GM20431 (cell line): ENCODE results near the gene FSTL3.
"Not testable (repeated sequence)": the region's sequence is repeated elsewhere in the genome, so short reads cannot be mapped to it uniquely, and the experiment has no call there.

Experiments
- in situ Hi-C: fragments of 300-500 bp; cut with MseI, MboI; formaldehyde crosslinking; loops from one replicate; pipeline ENCODE4 v1.15.0; 2020; ENCODE audit warnings: low sequenced_read_pairs; ENCODE audit not compliant: unreplicated experiment

The FSTL3 gene

DNA sequence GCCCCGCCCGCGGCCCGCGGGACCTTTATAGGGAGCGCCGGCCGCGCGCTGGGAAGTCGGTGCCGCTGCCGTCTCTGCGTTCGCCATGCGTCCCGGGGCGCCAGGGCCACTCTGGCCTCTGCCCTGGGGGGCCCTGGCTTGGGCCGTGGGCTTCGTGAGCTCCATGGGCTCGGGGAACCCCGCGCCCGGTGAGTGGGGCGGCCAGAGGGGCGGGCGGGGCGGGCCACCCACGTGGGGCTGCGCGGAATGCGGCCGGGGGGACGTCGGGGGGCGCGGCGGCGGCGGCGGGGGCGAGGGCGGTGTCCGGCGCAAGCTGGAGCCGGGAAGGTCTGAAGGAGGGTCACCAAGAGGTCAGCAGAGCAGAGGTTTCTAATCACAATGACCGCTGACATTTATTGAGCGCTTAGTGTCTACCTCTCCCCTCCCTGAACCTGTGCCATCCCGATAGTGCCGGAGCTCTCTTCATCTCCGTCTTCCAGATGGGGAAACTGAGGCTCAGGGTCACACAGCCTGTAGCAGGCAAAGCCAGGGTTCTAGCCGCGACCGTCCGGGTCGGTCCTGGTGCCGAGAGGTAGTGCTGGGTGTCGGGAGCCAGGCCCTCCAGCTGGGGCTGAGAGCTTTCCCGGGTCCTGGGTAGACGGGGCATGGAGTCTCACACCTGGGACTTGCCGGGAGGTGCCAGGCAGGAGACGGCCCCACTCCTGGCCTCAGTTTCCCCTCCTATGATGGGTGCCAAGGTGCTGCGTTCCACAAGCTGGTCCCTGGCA lies at the start of gene FSTL3:
Gene FSTL3 (plus strand): TSS at position 54 of the 767 bp plus-strand sequence. CDS start 32 bp downstream, at position 86.
- in situ Hi-C loops, result no loop called here

DNA sequence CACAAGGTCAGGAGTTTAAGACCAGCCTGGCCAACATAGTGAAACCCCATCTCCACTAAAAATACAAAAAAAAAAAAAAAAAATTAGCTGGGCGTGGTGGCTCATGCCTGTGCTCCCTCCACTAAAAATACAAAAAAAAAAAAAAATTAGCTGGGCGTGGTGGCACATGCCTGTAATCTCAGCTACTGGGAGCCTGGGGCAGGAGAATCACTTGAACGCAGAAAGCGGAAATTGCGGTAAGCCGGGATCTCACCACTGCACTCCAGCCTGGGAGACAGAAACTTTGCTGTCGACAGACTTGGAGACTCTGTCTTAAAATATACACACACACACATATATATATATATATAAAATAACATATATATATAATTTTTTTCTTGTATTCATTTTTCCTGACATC lies 49.6 kb upstream of the FSTL3 start:
- in situ Hi-C loops, result not testable (repeated sequence)

DNA sequence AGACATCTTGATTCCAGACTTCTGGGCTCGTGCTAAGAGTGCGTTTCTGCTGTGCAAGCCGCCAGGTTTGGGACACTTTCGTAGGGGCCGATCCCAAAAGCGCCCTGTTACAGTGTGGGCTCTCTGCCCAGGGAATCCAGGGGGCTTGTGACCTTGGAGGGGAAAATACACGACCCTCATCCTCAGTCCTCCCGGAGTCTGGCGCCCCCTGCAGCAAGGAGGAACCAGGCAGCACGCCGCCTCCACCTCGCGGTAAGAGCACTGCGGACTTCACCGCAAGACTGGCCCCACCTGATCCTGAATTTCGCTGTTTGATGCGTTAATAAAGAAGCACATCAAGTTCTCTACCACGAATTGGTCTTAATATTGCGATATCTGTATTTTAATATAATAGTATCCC lies 48.0 kb upstream of the FSTL3 start:
- in situ Hi-C loops, result no loop called here

DNA sequence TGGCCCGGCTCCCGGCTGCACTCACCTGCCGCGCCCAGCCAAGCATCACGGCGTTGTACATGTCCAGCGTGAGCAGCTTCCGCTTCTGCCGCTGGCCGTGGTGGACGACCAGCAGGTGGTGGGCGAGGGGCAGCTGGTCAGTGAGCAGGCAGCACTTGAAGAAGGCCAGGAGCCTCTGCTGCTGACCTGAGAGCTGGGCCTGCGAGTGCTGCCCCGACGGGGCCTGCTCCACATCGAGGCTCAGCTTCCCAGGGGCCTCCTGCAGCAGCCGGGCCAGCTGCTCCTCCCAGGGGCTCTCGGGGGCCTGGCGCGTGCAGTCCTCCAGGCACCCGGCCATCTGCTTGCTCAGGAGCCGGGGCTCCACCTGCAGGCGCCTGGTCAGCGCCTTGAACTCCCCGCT lies 46.7 kb upstream of the FSTL3 start:
- in situ Hi-C loops, result not testable (repeated sequence)

DNA sequence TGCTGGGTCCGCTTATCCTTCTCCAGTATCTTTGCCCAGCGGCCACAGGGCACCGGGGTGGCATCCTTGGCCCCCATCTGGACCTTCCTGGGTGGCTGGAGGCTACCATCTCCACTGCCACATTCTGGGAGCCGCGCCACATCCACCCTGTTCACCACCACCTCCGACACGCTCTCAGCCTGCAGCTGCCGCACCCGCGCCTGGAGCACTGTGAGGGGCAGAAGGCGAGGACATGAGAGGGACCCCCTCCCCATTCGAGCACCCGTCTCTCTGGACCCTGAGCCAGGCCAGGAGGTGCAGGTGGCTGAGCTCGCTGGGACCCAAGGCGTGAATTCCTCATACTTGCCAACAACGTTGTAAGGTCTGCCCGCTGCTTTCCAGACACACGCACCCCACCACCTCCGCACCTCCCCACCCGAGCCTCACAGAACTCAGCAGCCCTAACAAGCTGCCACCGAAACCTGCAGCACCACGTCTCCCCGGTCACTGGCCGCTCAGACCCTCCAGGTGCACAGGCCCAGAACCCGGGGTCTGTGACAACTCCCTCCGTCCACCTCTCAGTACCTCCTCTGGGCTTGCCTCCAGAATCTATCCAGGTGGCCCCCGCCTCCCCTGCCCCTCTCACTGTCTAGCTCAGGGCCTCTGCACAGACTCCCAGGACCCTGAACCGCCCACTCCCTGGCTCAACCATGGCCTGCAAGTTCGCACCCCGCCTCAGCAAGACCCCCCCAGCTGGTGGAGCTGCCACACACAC lies 46.1 kb upstream of the FSTL3 start:
- in situ Hi-C loops, result no loop called here

DNA sequence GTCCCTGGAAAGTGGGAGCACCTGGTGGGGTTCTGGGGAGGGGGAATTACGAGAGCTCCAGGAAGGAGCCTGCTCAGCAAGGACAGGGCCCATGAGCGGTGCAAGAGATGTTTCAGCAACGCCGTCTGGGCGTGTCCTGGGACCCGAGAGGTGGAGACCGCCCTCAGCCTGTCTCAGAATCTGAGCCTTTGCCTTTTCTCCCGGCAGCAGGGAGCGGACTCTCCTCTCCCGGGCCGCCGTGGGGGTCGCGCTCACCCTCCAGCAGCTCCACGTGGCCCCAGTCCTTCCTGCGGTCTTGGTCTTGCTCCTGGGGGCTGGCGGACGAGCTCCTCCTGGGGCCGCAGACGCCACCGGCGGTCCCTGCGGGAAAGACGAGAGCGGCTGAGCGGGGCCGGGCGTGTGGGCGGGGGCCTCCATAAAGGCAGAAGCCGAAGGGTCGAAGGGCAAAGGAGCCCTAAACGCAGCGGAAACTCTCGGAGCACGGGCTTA lies 43.6 kb upstream of the FSTL3 start:
- in situ Hi-C loops, result no loop called here

DNA sequence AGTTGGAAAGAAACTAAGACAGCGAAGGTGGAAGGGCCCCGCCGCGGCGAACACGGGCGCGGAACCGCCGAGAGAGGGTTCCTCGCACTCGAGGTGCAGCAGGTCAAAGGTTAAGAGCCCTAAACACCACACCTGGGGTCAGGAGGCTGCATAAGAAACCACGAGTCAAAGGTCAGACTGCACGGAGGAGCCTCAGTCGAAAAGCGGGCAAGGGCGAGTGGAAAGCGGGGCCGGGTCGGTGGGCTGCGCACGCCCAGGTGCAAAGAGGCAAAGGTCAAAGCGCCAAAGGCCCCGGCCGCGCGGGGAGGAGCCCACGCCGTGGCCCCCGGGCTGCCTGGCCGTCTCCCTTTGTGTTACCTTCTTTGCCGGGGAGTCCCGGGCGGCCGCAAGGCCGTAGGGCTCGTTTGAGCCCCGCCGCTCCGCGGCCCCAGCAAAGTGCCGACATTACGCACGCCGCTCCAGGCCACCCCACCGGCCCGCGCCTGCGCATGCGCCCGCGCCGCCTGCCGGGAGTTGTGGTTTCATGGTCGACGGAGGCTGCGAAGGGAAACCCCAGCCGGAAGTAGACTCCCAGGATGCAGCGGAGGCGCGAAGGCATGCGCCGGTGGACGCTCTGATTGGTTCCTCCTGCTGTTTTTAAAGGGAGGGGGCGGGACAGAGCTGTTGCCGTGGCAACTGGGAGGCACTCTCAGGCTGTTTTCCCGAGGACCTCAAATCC lies 43.0 kb upstream of the FSTL3 start, which contains the start of gene POLRMT:
Gene POLRMT (minus strand): TSS at position 470 of the 718 bp plus-strand sequence. CDS start 25 bp downstream, at position 445.
- in situ Hi-C loops, result no loop called here

DNA sequence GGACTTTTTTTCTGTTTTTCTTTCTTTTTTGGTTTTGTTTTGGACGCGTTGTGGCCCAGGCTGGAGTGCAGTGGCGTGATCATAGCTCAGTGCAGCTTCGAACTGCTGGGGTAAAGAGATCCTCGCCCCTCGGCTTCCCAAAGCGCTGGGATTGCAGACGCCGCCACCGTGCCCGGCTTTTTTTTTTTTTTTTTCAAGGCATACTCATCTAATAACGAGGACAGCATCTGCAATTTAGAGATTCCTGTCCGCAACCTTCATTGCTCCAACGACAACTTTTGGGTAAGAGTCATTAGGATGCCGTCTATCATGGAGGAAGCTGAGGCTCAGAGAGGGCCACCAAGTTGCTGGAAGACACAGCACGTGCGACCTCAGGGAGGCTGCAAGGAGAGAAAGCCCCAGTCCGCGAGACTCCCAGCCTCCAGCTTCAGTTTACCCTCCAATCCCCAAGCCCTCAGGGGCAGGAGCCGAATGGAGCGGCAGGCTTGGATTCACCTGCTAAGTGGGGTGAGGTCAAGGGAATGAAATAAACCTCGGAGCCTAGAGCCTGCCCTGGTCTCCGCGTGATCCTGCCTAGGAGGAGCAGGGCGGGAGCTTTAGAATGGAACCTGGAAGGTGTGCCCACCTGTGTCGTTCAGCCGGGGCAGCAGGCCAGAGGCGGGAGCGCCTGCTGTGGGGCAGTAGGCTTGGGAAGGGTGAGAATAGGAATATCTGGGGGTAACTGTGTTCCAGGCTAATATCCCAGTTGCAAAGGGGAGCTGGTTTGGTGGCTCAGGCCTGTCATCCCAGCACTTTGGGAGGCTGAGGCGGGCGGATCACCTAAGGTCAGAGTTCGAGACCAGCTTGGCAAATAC lies 42.2 kb upstream of the FSTL3 start:
- in situ Hi-C loops, result no loop called here

DNA sequence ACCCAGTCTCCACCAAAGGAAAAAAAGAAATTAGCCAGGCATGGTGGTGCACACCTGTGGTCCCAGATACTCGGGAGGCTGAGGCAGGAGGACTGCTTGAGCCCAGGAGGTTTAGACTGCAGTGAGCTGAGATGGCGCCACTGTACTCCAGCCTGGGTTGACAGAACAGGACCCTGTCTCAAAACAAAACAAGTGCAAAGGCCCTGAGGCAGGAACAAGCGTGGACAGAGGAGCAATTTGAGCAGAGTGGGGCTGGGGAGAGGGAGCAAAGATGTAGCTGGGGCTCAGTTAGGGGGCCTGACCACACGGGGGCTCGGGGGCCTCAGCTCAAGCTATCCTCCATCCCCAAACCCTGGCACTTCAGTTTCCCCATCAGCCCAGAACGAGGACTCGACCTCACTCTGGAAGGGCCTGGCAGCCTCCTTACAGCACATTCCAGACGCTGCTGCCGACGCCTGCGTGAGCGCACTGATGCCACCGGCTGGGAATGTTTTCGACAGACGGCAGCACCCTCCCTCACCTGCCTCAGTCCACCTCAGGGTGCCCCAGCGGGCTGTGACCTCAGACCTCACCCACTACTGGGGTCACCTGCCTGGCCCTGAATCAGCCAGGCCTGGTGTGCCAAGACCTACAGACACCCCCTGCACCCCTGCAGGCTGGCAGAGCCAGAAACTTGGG lies 41.1 kb upstream of the FSTL3 start:
- in situ Hi-C loops, result no loop called here

DNA sequence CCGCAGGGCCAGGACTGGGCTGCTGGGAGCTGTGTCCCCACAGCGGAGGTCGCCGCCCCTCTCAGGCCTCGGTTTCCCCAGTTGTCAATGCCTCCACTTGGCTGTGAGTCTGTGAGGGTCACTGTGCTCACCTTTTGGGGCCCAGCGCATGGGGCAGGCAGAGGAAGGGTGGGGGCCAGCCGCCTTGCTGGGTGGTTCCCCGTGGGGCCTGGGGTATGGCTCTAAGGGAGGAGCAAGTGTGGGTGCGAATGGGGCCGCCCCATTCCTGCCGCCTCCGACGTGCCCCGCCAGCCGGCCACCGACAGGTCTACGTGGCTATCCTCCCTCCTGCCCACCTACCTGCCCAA lies 37.3 kb upstream of the FSTL3 start:
- in situ Hi-C loops, result no loop called here

DNA sequence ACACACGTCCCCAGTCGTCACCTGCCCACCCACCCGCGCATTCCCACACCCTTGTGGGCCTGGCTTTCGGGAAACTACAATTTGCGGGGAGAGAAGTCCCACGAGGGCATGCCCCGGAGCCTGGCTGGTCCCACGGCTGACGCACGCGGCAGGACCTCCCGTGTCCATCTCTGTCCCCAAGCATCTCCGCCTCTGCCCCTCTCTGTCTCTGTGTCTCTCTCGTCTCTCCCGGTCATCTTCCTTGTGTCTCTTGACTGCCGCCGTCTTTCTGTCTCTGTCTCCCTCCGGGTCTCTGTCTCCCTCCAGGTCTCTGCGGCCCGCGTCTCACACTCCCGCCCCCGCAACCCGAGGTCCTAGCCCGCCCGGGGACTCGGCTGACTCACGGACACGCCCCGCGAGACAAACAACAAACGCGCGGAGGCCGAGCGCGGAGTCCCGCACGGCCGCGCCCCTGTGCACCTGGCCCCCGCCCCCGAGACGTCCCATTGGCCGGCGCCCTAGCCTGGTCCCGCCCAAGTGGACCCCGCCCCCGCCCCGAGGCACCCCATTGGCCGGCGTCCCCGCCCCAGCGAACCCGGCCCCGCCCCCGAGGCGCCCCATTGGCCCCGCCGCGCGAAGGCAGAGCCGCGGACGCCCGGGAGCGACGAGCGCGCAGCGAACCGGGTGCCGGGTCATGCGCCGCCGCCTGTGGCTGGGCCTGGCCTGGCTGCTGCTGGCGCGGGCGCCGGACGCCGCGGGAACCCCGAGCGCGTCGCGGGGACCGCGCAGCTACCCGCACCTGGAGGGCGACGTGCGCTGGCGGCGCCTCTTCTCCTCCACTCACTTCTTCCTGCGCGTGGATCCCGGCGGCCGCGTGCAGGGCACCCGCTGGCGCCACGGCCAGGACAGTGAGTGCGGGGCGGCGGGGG lies 36.7 kb upstream of the FSTL3 start, which contains the start of gene FGF22:
Gene FGF22 (plus strand): TSS at position 627 of the 908 bp plus-strand sequence. CDS start 47 bp downstream, at position 674.
- in situ Hi-C loops, result no loop called here

DNA sequence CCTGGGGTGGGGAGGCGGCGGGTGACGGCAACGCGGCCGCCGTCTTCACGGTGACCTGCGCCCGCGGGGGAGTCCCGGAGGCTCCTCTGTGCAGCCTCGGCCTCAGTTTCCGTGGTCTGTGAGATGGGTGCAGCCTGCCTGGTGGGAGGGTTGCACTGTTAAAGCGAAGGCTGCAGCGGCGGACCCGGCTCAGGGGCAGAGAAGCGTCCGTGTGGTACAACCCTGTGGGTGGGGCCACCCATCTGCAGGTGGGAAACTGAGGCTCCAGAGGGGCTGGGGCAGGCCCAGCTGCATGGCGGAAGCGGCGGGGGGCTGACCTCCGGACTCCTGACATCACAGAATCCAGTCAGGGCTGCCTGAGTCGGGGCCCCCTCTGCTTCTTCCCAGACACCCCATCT lies 36.0 kb upstream of the FSTL3 start:
- in situ Hi-C loops, result no loop called here

DNA sequence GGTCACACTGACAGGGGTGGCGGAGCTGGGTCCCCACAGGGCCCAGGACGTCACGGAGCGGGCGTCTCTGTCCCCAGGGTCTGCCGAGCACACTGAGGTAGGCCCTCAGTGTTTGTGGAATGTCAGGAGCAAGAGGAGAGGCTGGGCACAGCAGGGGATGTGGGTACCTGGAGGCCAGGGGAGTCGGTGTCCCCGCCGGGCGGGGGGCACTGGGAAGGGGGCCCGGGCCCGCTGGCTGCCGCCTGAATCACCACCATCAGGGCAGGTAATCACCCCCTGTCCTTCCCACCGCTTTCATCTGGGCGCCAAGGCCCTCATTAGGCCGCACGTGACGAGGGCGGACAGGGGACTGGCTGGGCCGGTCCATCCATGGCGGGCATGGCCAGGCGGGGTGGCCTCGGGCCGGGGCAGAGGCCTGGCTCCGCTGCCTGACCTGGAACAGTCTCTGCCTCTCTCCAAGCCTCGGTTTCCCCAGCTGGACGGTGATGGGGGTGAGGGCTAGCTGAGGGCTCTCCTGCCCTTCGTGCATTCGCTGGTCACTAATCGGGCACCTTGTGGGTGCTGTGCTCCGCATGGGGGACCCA lies 35.5 kb upstream of the FSTL3 start:
- in situ Hi-C loops, result no loop called here

DNA sequence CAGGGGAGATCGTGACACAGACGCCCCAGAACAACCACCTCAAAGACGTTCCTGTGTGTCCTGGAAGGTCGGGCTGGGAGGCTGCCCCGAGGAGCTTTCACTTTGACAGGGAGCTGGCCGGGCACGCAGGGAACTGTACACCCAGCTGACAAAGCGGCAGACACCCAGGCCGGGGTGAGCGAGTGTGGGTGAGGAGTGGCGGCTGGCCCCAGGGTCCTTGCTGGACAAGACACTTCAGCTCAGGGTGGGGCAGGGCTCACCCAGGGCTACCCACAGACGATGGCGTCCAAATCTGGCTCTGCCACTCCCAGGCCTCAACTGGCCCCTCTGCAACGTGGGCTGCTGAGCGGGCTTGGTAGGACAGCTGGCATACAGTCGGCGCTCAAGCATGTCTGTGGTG lies 34.5 kb upstream of the FSTL3 start:
- in situ Hi-C loops, result no loop called here

DNA sequence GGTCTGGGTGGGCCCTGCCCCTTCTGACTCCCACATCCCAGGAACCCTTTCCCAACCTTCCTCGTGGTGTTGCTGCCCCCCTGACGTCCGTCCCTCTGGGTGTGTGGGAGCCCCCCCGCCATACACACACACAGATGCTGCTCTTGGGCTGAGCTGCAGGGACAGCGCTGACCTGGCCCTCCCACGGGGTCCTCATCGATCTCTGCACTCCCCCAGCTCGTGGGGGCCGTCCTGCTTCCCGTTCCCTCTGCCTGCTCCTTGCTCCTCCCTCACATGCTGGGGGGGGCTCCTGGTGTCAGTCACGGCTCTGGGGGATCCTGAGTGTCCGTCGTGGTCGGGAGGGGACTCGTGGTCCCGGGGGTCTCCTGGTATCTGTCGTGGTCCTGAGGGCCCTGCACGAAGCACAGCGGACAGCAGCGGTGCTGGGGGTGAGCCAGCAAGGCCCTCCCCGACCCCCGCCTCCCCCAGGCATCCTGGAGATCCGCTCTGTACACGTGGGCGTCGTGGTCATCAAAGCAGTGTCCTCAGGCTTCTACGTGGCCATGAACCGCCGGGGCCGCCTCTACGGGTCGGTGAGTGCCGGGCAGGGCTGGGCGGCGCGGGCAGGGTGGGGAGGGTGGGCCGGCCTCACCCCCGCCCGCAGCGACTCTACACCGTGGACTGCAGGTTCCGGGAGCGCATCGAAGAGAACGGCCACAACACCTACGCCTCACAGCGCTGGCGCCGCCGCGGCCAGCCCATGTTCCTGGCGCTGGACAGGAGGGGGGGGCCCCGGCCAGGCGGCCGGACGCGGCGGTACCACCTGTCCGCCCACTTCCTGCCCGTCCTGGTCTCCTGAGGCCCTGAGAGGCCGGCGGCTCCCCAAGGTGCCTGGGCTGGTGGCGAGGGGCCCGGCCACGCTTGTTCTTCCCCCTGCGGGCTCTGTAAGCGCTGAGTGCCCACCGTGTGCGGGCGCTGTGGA lies 33.1 kb upstream of the FSTL3 start:
- in situ Hi-C loops, result no loop called here

DNA sequence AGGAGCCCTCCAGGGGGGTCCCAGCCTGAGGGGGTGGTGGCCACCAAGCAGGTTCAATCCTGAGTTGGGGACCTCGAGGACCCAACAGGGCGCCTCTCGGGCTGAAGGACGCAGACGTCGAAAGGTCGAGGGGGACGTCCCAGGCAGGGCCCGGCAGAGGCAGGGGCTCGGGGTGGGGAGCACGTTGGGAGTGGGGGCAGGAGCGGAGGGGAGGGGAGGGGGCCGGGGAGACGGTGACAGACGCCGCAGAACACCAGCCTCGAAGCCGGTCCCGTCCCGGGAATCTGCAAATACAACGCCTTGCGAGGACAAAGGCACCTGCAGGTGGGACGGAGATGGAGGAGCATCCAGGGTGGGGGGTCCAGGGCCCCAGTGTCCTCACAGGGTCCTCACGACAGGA lies 32.5 kb upstream of the FSTL3 start:
- in situ Hi-C loops, result no loop called here

DNA sequence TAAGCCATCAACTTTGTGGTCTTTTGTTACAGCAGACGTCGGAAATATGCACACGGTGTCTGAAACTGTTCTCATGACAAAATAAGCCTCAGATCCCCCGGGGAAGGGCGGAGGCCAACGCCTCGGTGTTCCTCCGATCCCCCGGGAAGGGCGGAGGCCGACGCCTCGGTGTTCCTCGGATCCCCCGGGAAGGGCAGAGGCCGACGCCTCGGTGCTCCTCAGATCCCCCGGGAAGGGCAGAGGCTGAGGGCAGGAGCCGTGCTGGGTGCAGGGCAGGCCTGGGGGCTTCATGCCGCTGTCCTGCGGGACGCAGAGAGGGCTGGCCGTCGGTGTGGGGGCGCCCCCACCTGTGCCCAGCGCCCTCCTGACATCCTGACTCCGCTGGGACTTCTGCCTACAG lies 31.8 kb upstream of the FSTL3 start:
- in situ Hi-C loops, result no loop called here
